GM12801 (cell line): ENCODE data around the gene VCPKMT.

Experiments used
- CTCF ChIP-seq: IDR thresholded peaks from one replicate; pipeline ENCODE4 v1.5.1; 2011; ENCODE audit warnings: control low read depth; ENCODE audit not compliant: insufficient read length; ENCODE audit errors: extremely low read depth

Gene VCPKMT

DNA sequence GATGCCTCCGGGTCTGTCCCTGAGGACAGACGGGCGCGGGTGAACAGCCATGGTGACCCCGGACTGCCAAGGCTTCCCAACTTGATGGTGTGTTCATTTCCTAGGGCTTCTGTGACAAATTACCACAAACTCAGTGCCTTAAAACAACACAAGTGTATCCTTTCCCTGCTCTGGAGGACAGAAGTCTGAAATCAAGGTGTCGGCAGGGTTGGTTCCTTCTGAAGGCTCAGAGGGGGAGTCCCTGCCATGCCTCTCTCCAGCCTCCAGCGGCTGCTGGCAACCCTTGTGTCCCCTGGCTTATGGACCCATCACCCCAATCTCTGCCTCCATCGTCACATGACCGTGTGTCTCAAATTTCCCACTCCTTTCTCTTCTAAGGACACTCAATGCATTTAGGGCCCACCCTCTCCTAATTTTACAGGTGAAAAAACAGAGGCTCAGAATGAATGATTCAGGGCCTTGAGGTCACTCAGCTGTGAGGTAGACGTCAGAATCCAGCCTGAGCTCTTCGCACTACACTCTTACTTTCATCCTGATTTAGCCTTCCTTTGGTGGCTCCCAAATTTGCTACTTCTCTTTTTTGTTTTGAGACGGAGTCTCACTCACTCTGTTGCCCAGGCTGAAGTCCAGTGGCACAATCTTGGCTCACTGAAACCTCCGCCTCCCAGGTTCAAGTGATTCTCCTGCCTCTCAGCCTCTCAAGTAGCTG lies 45.4 kb downstream of the VCPKMT start:
- no peak for TF ChIP-seq CTCF

GRCh38 chr14:50070230-50070629 lies 46.1 kb downstream of the VCPKMT start:
- no peak for TF ChIP-seq CTCF

- no peak for TF ChIP-seq CTCF
Measured at GRCh38 chr14:50069325-50069724, 47.0 kb downstream of the VCPKMT start.

DNA sequence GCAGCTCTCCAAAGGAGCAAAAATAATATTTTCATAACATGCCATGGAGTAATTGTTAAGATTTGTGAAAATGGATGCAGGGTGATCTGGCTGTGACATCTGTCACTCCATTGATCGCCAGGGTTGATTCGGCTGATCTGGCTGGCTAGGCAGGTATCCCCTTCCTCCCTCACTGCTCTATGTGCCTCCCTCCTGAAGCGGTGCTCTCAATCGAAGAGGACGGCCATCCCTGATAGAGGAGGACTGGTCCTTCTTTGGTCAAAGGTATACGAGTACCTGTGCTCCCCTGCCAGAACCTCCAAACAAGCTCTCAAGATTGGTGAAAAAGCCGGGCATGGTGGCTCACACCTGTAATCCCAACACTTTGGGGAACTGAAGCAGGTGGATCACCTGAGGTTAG lies 47.9 kb downstream of the VCPKMT start:
- no peak for TF ChIP-seq CTCF

DNA sequence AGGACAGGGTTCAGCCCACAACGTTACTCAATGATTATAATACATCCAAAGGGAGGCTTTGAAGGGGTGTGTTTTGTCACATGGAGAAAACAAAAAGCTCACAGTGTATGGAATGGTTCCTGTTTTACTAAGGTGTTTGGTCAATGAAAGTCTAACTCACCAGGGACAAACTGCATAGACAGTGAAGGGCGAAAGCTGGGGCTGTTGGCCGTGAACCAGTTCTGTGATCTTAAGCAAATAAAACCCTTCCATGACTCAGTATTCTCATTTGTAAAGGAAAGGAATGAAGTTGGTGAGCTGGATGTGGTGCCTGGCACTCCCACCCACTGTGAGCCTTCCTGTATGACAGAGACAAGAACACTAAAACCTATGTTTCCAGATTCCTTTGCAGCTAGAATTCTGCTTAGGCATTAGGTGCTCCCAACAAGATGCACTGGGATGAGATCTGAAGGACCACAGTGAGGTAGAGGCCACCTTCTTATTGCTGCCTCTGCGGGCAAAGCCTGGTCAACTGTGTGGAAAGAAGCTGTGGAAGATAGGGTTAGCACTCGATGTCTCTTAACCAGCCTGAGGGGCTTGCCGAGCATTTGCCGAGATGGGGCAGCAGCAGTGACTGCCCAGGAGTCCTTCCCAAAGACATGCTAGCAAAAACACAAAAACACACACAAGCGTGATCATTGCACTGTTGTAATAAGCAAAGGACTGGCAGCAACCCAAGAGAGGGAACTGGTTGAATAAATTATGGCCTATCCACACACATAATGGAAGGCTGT lies 48.5 kb downstream of the VCPKMT start:
- TF ChIP-seq CTCF, result no peak

- TF ChIP-seq CTCF, result no peak
Measured at GRCh38 chr14:50065583-50065982, 50.8 kb downstream of the VCPKMT start.

DNA sequence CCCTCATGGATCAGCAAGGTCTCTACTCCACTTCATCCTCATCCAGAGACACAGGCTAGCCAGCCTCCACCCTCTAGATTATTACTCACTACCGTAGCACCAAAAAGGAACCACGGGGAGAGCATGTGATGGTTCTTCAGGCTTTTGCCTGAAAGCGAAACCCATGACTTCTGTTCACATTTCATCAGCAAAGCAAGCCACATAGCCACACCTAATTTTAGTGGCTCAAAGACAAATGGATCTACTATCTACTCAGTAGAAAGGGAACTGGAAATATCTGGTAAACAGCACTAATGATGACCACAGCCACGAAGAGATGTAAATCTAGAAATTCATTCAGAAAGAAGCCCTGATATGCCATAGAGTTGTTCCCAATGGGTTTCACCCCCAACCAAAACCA lies 51.4 kb downstream of the VCPKMT start:
- no peak for TF ChIP-seq CTCF
